Measurements from ENCODE around the gene KITLG. TPM values are rescaled to one million over a fixed set of nuclear protein-coding genes. Genes with fewer than 3 reads are reported as not detected.

KITLG gene
- total RNA-seq, 1 experiment from 2014 or later: 570 TPM

DNA sequence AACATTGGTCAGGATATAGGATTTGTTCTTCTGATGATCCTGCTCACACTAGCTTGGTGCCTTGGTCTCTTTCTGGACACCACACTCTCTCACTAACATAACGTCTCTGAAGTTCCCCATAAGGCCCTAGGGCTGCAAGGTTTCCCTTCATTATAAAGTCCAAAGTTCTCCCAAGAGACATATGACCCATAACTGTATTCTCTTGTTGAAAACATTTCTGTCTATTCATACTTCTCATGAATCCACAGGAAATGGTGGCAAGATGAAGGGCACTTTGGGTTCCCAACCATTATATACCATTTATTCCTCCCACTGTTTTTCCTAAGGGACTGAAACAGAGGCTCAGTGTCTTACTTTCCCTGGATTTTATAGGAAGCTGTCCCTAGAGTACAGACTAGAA lies 37.1 kb upstream of the KITLG start (continued):
- TF ChIP-seq, protein P1, sequence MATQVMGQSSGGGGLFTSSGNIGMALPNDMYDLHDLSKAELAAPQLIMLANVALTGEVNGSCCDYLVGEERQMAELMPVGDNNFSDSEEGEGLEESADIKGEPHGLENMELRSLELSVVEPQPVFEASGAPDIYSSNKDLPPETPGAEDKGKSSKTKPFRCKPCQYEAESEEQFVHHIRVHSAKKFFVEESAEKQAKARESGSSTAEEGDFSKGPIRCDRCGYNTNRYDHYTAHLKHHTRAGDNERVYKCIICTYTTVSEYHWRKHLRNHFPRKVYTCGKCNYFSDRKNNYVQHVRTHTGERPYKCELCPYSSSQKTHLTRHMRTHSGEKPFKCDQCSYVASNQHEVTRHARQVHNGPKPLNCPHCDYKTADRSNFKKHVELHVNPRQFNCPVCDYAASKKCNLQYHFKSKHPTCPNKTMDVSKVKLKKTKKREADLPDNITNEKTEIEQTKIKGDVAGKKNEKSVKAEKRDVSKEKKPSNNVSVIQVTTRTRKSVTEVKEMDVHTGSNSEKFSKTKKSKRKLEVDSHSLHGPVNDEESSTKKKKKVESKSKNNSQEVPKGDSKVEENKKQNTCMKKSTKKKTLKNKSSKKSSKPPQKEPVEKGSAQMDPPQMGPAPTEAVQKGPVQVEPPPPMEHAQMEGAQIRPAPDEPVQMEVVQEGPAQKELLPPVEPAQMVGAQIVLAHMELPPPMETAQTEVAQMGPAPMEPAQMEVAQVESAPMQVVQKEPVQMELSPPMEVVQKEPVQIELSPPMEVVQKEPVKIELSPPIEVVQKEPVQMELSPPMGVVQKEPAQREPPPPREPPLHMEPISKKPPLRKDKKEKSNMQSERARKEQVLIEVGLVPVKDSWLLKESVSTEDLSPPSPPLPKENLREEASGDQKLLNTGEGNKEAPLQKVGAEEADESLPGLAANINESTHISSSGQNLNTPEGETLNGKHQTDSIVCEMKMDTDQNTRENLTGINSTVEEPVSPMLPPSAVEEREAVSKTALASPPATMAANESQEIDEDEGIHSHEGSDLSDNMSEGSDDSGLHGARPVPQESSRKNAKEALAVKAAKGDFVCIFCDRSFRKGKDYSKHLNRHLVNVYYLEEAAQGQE (IDR thresholded peaks at IDR 0.05; ENCODE audit: low read depth): no peak
- TF ChIP-seq FOSL1 (IDR thresholded peaks at IDR 0.05; ENCODE audit: low read depth): no peak
- TF ChIP-seq, protein P2, sequence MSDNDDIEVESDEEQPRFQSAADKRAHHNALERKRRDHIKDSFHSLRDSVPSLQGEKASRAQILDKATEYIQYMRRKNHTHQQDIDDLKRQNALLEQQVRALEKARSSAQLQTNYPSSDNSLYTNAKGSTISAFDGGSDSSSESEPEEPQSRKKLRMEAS (IDR thresholded peaks at IDR 0.05): no peak
- no peak for TF ChIP-seq YY1 (IDR thresholded peaks at IDR 0.05; ENCODE audit: extremely low read depth, insufficient replicate concordance, low read depth, low read length)
- TF ChIP-seq RAD21 (IDR thresholded peaks at IDR 0.05; ENCODE audit: low read depth): no peak
- no peak for TF ChIP-seq EZH2 (IDR thresholded peaks at IDR 0.05)
- no peak for TF ChIP-seq CBX3 (IDR thresholded peaks at IDR 0.05; ENCODE audit: low read depth)
- no peak for TF ChIP-seq ELF1 (IDR thresholded peaks at IDR 0.05; ENCODE audit: borderline replicate concordance, low read depth)

GRCh38 chr12:88615490-88615889 lies 35.2 kb upstream of the KITLG start:
- no TSS peak for BruUV-seq (replicated peaks)

More at GRCh38 chr12:88615490-88615889, 35.2 kb upstream of the KITLG start:
- CTCF ChIA-PET: no interaction called here
- TF ChIP-seq, protein P3, sequence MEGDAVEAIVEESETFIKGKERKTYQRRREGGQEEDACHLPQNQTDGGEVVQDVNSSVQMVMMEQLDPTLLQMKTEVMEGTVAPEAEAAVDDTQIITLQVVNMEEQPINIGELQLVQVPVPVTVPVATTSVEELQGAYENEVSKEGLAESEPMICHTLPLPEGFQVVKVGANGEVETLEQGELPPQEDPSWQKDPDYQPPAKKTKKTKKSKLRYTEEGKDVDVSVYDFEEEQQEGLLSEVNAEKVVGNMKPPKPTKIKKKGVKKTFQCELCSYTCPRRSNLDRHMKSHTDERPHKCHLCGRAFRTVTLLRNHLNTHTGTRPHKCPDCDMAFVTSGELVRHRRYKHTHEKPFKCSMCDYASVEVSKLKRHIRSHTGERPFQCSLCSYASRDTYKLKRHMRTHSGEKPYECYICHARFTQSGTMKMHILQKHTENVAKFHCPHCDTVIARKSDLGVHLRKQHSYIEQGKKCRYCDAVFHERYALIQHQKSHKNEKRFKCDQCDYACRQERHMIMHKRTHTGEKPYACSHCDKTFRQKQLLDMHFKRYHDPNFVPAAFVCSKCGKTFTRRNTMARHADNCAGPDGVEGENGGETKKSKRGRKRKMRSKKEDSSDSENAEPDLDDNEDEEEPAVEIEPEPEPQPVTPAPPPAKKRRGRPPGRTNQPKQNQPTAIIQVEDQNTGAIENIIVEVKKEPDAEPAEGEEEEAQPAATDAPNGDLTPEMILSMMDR (IDR thresholded peaks at IDR 0.05 in 2 of 3, conservative IDR thresholded peaks at IDR 0.05 in 1 of 3; ENCODE audit: borderline replicate concordance in 1 of 3, insufficient read depth in 1 of 3, low read depth in 2 of 3, low read length in 2 of 3): no peak
- TF ChIP-seq, protein P1 (IDR thresholded peaks at IDR 0.05; ENCODE audit: low read depth): no peak
- TF ChIP-seq, protein P4, sequence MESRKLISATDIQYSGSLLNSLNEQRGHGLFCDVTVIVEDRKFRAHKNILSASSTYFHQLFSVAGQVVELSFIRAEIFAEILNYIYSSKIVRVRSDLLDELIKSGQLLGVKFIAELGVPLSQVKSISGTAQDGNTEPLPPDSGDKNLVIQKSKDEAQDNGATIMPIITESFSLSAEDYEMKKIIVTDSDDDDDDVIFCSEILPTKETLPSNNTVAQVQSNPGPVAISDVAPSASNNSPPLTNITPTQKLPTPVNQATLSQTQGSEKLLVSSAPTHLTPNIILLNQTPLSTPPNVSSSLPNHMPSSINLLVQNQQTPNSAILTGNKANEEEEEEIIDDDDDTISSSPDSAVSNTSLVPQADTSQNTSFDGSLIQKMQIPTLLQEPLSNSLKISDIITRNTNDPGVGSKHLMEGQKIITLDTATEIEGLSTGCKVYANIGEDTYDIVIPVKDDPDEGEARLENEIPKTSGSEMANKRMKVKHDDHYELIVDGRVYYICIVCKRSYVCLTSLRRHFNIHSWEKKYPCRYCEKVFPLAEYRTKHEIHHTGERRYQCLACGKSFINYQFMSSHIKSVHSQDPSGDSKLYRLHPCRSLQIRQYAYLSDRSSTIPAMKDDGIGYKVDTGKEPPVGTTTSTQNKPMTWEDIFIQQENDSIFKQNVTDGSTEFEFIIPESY (IDR thresholded peaks at IDR 0.05; ENCODE audit: extremely low read depth, insufficient replicate concordance, low read length): no peak
- TF ChIP-seq, protein P2 (IDR thresholded peaks at IDR 0.05): no peak
- TF ChIP-seq EZH2 (IDR thresholded peaks at IDR 0.05) (no peak), SRF (IDR thresholded peaks at IDR 0.05; ENCODE audit: low read depth) (no peak)
- ATAC-seq (no peak), DNase-seq (ENCODE audit: low read depth, low spot score) (no peak)
- Histone ChIP-seq H3K9ac (ENCODE audit: low read length) (no peak overlapping the region), H3K9me3 (ENCODE audit: control insufficient read depth in 1 of 2, insufficient read depth in 1 of 2, low read depth in 1 of 2, low read length in 2 of 2) (0 out of 4 replicates have a peak, but pooled peaks cover 0 to 5% of the 10 kb centered on the region in 2 experiments), H4K20me1 (ENCODE audit: insufficient read depth) (no peaks in the 10 kb centered on the region), H3K27ac (ENCODE audit: low read depth, low read length) (no peak overlapping the region), H3K36me3 (ENCODE audit: control insufficient read depth in 1 of 2, insufficient read depth in 2 of 2, low read length in 2 of 2) (no peaks in the 10 kb centered on the region), H2AFZ (ENCODE audit: low read depth, low read length, poor library complexity, severe bottlenecking) (no peak overlapping the region), H3K79me2 (ENCODE audit: insufficient read depth, low read length) (no peaks in the 10 kb centered on the region), H3K27me3 (ENCODE audit: insufficient read depth, low read length) (no peaks in the 10 kb centered on the region), H3K4me3 (replicated peaks in 1 of 2; ENCODE audit: low read depth in 1 of 2, low read length in 2 of 2) (no peak overlapping the region), H3K9me2 (ENCODE audit: insufficient read depth) (no peaks in the 10 kb centered on the region), H3K4me2 (ENCODE audit: low read length) (no peak overlapping the region), H3K4me1 (ENCODE audit: control insufficient read depth in 1 of 2, insufficient read depth in 2 of 2, low read length in 2 of 2) (no peaks in the 10 kb centered on the region; a peak in 1 of 4 replicates)
- intact Hi-C loops (cut with micrococcal nuclease): no loop called here
- POLR2A ChIA-PET: no interaction called here
- RAD21 ChIA-PET (ENCODE audit: low non-redundant PET in 1 of 2, low total read pairs in 2 of 2, uncharacterized antibody in 2 of 2, unreplicated experiment in 2 of 2): no interaction called here

All from HCT116 (cell line).